Epithelial cell of proximal tubule (primary cell): ENCODE data around the gene STRBP. TPM values are rescaled to one million over a fixed set of nuclear protein-coding genes. Genes with fewer than 3 reads are reported as not detected.

ENCODE experiments used
- DNase-seq: peaks from one replicate; pipeline ENCODE4 v3.0.0-alpha.2; 2011; ENCODE audit warnings: low read depth
- H3K4me3 ChIP-seq: 2 replicates; pipeline ENCODE4 v1.5.1; 2011; ENCODE audit warnings: low read depth, mild to moderate bottlenecking, low read length
- total RNA-seq: library from RNA; depleted of rRNA; stranded (reverse); fragments of >200 nt; gene quantifications from 2 replicates; pipeline ENCODE4 v1.2.3, GENCODE V29; 2015
- TF ChIP-seq, protein P1 (sequence below): conservative IDR thresholded peaks from 2 replicates; pipeline ENCODE4 v1.5.1; 2012; ENCODE audit warnings: low read depth, mild to moderate bottlenecking, low read length

The STRBP gene
- total RNA-seq, 1 donor from 2014 or later = 18.2 TPM

GRCh38 chr9:123175854-123176629 is 92.3 kb downstream of the STRBP start:
- H3K4me3 ChIP-seq = peak overlapping the region; percentile 43
- DNase-seq = peak; percentile 15

DNA sequence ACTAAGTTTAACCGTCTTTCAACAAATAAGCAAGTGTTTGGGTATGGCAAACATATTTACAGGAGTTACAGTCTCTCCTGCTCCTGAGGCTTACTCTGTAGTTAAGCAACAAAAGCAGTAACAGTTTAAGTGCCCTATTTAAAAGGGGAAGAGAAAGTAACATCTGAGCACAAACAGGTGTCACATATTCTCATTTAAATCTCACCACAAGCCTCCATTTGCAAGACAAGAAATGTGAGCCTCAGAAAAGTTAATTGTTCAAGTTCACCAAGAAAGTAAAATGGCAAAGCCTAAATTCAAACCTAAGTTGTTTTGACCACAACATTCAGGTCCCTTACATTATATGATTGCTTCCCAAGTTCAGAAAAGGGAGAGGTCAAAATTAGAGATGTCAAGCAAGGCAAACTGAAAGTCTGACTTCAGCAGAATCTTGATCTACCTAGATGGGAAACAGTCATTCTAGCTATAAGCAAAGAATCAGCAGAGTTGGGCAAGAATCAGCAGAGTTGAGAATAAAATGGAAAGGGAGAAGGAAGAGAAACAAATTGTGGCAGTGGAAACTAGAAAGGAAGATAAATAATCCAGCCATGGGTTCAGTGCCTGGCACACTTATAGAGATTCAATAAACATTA is 93.4 kb downstream of the STRBP start:
- no peak overlapping the region for H3K4me3 ChIP-seq
- DNase-seq = no peak
- TF ChIP-seq, protein P1, sequence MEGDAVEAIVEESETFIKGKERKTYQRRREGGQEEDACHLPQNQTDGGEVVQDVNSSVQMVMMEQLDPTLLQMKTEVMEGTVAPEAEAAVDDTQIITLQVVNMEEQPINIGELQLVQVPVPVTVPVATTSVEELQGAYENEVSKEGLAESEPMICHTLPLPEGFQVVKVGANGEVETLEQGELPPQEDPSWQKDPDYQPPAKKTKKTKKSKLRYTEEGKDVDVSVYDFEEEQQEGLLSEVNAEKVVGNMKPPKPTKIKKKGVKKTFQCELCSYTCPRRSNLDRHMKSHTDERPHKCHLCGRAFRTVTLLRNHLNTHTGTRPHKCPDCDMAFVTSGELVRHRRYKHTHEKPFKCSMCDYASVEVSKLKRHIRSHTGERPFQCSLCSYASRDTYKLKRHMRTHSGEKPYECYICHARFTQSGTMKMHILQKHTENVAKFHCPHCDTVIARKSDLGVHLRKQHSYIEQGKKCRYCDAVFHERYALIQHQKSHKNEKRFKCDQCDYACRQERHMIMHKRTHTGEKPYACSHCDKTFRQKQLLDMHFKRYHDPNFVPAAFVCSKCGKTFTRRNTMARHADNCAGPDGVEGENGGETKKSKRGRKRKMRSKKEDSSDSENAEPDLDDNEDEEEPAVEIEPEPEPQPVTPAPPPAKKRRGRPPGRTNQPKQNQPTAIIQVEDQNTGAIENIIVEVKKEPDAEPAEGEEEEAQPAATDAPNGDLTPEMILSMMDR = no peak

More at GRCh38 chr9:123175854-123176629, 92.3 kb downstream of the STRBP start:
- TF ChIP-seq, protein P1 = no peak

DNA sequence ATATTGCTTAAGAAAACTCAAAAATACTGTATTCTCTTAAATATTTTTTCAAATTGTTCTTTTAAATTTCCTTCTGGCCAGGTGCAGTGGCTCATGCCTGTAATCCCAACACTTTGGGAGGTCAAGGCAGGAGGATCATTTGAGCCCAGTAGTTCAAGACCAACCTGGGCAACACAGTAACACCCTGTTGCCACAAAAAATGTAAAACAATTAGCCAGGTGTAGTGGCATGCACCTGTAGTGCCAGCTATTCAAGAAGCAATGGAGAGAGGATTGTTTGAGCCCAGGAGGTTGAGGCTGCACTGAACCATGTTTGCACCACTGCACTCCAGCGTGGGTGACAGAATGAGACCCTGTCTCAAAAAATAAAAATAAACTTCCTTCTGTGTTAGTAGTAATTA is 94.3 kb downstream of the STRBP start:
- TF ChIP-seq, protein P1 = no peak

DNA sequence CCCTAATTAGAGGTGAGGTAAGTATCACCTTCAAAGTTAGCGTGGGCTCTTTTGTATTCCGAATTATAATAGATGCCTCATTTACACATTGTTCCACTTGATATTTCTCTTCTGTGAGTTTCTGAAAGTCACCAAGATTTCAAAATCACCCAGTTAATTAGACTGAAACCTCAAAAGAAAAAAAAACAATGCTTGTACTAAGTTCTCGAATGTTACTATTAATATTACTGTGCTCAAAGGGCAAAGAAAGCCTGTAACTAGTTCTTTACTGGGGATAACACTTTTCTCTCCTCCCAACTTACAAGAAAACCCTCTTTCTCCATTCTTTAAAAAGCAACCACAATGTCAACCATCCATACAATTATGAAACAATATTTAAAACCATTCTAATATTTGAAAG is 98.5 kb downstream of the STRBP start:
- H3K4me3 ChIP-seq = no peak overlapping the region
- no peak for DNase-seq
- TF ChIP-seq, protein P1 = no peak

More for the DNA sequence above, 94.3 kb downstream of the STRBP start:
- no peak for DNase-seq
- H3K4me3 ChIP-seq = no peak overlapping the region

GRCh38 chr9:123168586-123168985 is 99.8 kb downstream of the STRBP start:
- TF ChIP-seq, protein P1 = no peak
- DNase-seq = no peak
- no peak overlapping the region for H3K4me3 ChIP-seq

GRCh38 chr9:123167474-123167873 is 100.9 kb downstream of the STRBP start:
- no peak overlapping the region for H3K4me3 ChIP-seq
- TF ChIP-seq, protein P1 = no peak
- DNase-seq = no peak
